Bronchial epithelial cell (primary cell): Measurements from ENCODE around the gene PNRC2. TPM values are rescaled to one million over a fixed set of nuclear protein-coding genes. Genes with fewer than 3 reads are reported as not detected.

ENCODE experiments used
- DNase-seq: peaks from one replicate; pipeline ENCODE4 v3.0.0-alpha.2; 2010; ENCODE audit warnings: low read depth
- FAIRE-seq: peaks from 2 replicates; lab custom pipeline; 2011; peaks lifted over from hg19 to GRCh38; lab: Jason Lieb, UNC
- H3K27me3 ChIP-seq: 2 replicates; pipeline ENCODE4 v1.5.1; 2011; ENCODE audit warnings: low read length; ENCODE audit not compliant: control insufficient read depth, insufficient read depth
- H3K36me3 ChIP-seq: 2 replicates; pipeline ENCODE4 v1.5.1; 2011; ENCODE audit warnings: low read length; ENCODE audit not compliant: control insufficient read depth, insufficient read depth
- H3K4me3 ChIP-seq: 2 replicates; pipeline ENCODE4 v1.5.1; 2011; ENCODE audit warnings: mild to moderate bottlenecking, low read depth, low read length, control low read depth
- total RNA-seq: library from RNA; depleted of rRNA; stranded (reverse); fragments of >200 nt; gene quantifications from 2 replicates; pipeline ENCODE4 v1.2.1, GENCODE V29; 2014
- TF ChIP-seq, protein P1 (sequence below): IDR thresholded peaks from 2 replicates; pipeline ENCODE4 v1.5.1; 2011; ENCODE audit warnings: mild to moderate bottlenecking, moderate library complexity, low read length, control low read depth, inconsistent platforms; ENCODE audit not compliant: insufficient read depth, severe bottlenecking

The PNRC2 gene
- total RNA-seq, 1 donor from 2014 or later = 89.8 TPM

DNA sequence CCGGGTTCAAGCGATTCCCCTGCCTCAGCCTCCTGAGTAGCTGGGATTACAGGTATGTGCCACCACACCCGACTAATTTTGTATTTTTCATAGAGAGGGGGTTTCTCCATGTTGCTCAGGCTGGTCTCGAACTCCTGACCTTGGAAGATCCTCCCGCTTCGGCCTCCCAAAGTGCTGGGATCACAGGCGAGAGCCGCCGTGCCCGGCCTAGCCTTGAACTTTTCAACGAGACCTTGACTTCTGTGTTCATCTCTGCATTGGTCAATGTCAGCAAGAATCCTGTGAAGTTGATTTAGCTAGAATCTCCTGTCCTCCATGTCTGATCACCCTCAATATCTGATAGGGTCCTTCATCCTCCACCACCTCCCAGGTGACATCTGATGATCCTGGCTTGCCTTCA, 35.0 kb upstream of the PNRC2 start:
- FAIRE-seq = no peak
- DNase-seq = no peak
- TF ChIP-seq, protein P1, sequence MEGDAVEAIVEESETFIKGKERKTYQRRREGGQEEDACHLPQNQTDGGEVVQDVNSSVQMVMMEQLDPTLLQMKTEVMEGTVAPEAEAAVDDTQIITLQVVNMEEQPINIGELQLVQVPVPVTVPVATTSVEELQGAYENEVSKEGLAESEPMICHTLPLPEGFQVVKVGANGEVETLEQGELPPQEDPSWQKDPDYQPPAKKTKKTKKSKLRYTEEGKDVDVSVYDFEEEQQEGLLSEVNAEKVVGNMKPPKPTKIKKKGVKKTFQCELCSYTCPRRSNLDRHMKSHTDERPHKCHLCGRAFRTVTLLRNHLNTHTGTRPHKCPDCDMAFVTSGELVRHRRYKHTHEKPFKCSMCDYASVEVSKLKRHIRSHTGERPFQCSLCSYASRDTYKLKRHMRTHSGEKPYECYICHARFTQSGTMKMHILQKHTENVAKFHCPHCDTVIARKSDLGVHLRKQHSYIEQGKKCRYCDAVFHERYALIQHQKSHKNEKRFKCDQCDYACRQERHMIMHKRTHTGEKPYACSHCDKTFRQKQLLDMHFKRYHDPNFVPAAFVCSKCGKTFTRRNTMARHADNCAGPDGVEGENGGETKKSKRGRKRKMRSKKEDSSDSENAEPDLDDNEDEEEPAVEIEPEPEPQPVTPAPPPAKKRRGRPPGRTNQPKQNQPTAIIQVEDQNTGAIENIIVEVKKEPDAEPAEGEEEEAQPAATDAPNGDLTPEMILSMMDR = no peak
- no peaks in the 10 kb centered on the region for H3K27me3 ChIP-seq
- H3K4me3 ChIP-seq = no peak overlapping the region
- no peaks in the 10 kb centered on the region for H3K36me3 ChIP-seq

DNA sequence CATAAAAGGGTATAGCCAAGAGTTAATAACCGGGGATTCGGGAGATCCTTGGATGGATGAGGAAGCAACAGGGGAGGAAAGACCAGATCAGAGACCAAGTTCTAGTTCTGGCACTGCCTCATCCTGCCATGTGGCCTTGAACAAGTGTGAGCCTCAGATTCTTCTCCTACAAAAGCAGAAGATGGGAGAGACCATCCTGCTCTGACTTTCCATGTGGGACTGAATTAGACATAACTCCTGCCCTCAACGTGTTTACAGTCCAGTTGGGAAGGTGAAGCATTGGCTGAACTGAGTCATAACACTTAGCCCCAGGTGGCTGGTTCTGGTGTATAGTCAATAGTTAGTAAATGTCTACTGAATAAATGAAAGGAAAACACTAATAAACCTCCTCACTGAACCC, 34.3 kb upstream of the PNRC2 start:
- Histone ChIP-seq H3K36me3 (no peaks in the 10 kb centered on the region), H3K4me3 (no peak overlapping the region), H3K27me3 (no peaks in the 10 kb centered on the region)
- DNase-seq (no peak), FAIRE-seq (no peak)
- TF ChIP-seq, protein P1 = no peak

DNA sequence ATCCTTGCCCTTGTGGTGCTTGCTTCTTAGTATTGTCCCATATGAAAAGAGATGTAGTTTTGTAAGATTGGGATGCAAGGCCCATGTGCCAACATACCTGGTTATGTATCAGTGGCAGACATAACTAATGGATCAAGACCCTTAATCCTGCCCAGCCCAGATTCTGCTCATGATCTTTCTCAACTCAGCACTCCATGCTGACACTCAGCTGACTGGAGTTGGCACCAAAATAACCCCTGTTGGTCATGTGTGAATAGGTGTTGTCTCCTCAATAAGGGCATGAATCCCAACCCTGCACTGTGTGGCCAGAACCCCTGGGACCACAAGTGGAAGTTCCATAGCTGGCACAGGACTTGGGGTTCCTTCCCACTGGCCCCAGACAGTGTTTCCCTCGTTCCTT, 32.5 kb upstream of the PNRC2 start:
- Histone ChIP-seq H3K27me3 (no peaks in the 10 kb centered on the region), H3K36me3 (no peaks in the 10 kb centered on the region), H3K4me3 (no peak overlapping the region)
- TF ChIP-seq, protein P1 = no peak
- no peak for FAIRE-seq
- no peak for DNase-seq

DNA sequence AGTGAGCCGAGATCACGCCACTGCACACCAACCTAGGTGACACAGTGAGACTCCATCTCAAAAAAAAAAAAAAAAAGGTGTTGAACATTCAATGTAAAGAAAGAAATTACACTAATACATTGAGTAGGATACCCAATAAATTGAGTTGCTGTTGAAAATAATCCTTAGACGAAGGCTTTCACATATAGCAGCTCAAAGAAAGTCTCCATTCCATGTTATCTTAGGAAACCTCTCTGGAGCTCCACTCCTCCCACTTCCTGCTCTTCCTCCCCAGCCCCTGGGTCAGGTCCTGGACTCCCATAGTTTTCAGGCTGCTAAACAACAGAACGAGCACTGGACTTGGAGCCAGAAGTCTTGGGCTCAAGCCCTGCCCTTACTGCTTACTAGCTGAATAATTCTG, 30.8 kb upstream of the PNRC2 start:
- TF ChIP-seq, protein P1 = no peak
- Histone ChIP-seq H3K36me3 (no peaks in the 10 kb centered on the region), H3K27me3 (no peaks in the 10 kb centered on the region), H3K4me3 (no peak overlapping the region)
- no peak for DNase-seq
- FAIRE-seq = peak; percentile 40

DNA sequence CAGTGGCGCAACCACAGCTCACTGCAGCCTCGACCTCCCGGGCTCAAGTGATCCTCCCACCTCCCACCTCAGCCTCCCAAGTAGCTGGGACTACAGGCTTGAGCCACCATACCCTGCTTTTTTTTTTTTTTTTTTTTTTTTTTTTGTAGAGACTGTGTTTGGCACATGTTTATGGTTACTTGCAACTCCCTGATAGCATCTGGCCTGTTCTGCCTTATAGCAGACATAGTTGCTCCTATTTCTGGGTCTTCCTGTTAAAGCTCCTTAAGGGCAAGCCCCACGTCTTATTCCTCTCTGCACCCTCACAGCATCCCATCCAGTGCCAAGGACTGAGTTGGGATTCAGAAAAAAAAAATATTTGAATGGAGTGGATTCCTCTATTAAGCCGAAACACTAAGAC, 29.4 kb upstream of the PNRC2 start:
- FAIRE-seq = no peak
- Histone ChIP-seq H3K36me3 (no peaks in the 10 kb centered on the region), H3K4me3 (no peak overlapping the region), H3K27me3 (no peaks in the 10 kb centered on the region)
- TF ChIP-seq, protein P1 = no peak
- DNase-seq = no peak

DNA sequence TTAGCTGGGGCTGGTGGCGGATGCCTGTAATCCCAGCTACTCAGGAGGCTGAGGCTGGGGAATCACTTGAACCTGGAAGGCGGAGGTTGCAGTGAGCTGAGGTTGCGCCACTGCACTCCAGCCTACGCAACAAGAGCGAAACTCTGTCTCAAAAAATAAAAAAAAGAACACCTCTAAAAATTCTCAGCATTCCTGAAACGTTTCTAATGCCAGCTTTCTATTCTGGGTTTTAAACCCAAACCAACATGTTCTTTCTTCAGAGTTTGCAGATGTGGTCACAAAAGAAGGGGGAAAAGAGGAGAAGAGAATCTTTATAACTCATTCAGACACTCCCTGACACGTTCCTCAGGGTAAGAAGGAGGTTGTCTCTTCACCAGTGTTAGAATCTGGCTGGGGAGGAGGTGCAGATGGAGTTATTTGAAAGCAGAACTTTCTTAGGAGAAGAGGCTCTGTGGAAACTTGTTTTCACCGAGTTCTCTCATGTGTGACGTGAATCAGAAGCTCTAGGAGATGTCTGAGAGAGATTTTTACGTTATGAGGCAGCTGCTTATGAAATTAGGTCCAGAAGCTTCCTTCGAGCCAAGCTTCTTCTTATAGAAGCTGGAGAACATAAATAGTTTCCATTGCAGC, 28.7 kb upstream of the PNRC2 start:
- TF ChIP-seq, protein P1 = no peak
- Histone ChIP-seq H3K36me3 (no peaks in the 10 kb centered on the region), H3K27me3 (no peaks in the 10 kb centered on the region), H3K4me3 (peak overlapping the region; percentile 18)
- DNase-seq (peak; percentile 83), FAIRE-seq (no peak)
